Measurements from ENCODE around the gene FILIP1L.

FILIP1L gene

DNA sequence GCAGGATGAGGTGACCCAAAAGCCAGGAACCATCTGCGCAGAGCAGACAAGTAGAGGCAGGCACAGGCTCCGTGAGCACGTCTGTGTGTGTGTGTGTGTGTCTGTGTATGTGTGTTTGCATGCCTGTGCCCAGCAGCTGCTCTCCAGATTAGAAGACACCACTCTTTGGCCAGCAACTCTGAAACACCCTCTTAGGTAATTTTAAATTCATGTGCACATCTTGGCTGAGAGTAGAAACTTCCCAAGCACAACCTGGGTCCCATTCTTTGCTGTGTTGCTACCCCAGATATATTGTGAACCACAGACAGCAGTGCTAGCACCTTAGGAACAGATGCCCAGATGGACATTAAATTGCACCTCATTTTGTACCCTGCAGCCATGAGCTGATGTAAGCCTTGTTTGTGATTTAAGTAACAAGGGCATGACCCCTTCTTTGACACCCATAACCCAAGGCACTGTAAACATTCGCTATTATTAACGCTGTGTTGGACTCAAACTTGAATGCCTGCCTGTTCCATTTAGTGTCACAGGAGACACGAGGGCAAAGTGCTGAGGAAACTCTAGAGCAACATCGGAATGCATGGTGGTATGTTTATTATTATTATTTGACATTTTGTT is at the start of gene FILIP1L:
Gene FILIP1L (minus strand): TSS at position 89 of the 618 bp plus-strand sequence.
- no peak for DNase-seq (ENCODE audit: low read depth in 2 of 2)

DNA sequence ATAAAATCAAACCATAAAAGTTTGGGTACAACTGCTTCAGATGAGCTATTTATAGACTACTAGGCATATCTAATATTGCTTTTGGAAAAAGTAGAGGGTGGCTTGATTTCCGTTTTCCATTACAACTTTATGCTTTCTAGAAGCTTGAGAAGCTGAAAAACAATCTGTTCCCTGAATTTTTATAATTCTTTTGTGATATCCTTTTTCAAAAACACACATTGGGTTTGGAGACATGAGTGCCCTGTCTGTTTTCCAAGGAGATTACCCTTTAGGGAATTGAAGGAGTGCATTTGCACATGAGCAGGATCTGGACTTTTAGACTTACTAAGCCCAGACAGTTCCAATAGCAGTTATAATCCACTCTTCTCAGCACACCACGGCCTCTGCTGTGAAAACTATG is 49.5 kb upstream of the FILIP1L start:
- DNase-seq (ENCODE audit: low read depth in 2 of 2), result no peak

DNA sequence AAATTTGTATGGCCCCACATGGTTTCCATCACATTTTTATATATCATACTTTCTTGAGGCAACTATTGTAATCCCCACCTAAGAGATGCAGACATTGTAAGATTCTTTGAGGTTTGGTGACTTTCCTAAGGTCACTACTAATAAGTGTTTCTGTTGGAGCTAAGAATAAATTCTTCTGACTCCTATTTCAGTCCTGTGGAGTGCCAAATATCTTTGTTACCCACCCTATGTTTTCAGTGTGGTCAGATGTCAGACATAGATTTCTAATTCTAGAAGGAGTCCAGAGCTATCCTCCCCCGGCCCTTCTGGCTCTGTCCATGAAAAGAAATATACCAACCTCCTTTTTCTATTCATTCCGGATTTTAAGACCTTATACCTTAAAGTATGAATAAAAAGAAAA is 46.2 kb upstream of the FILIP1L start:
- DNase-seq (ENCODE audit: low read depth in 2 of 2), result no peak

DNA sequence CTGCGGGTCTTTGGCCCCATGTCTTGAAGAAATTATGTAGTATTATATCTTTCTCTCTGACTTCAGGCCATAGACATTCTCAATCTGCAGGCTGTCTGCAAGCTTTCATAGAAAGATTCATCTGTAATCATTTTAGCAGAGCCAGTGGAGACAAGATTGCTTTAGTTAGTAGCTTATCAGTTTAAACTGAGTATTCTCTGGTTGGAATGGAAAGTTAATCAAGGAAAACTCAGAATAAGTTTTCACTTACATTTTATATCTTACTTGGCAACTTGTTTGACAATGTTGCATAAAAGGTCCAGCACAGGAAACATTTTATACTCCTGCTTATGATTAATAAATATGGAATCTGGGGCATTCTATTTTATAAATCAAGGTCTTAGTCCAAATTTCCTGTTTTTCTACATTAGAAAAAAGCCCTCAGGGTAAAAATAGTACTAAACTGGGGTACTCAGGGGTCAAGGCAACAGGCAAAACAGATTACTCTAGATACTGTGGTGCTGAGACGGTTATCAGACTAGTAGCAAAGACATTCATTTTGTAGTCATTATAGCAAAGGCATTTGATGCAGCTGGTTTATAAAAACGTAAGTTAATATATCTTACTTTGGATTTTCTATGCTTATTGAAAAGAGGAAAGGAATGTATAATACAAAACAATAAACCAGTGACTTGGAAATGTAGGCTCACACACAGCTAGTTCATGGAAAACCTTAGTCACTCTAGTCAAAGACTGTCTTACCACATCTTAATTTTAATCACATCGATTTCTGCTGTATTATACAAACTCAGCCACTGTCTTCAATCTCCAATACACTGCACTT is 45.2 kb upstream of the FILIP1L start:
- DNase-seq (ENCODE audit: low read depth in 2 of 2), result no peak

DNA sequence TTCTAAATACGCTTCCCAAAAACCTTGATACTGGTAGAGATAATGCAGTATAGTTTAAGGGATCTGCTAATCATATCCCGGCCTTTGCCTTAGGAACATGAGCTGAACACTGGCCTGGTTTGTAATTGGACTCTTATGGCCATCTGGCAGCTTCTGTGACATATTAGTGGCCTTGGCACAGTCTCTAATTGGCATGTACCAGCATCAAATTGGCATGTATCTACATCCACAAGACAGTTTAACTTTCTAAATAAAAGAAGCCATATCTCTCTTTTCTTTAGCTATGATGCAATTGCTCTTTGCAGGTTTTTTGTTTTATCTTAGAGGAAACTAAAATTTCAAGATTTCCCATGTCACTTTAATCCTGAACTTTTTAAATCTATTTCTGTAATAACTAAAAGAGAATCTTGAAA is 44.6 kb upstream of the FILIP1L start:
- no peak for DNase-seq (ENCODE audit: low read depth in 2 of 2)

DNA sequence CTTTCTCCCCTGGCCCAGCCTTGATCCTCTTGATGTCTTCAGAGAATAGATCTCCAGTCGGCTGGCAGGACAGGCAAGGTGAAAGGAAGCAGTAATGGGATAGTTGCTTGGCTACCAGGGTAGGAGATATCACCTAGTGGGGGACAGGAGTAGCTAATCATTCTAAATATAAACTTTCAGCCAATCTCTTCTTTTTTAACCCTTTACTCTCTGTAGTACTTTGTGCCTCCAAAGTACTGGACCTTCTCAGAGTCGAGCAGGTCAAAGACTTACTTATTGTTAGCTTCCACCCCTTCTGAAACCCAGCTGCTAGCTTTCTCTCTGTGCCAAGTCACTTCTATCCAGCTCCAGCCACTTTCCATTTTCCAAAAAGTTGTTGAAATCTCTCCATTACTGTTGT is 43.4 kb upstream of the FILIP1L start:
- DNase-seq (ENCODE audit: low read depth in 2 of 2), result no peak

DNA sequence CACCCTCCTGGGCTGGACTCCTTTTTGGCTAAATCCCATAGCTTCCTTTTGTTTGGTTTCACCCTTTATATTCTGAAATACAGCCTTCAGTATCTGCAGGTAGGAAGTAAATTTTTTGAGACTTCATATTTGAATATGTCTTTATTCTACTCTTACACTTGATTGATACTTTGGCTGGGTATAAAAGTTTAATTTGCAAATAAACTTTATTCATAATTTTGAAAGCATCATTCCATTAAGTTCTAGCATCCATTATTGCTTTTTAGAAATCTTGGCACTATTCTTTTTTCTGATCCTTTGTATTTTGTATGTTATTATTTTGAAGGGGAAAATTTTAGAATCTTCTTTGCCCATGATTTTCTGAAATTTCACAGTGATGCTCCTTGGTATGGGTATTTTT is 41.3 kb upstream of the FILIP1L start:
- no peak for DNase-seq (ENCODE audit: low read depth in 2 of 2)

DNA sequence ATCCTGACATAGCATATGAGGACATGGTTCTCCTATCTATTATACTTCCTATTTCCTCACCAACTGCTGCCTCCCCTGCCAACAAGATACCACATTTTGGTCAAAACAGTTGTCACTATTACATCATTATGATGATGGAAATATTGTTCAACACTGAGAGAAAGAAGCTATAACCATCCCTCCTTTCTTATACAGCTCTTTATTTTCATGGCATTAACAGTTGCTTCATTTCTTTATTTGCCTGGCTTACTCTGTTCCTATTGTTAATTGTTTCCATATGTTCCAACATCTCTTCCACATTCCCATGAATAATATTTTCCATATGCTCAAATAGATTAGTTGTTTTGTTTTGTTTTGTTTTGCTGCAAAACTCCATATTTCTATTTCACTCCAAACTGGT is 40.8 kb upstream of the FILIP1L start:
- DNase-seq (ENCODE audit: low read depth in 2 of 2), result no peak

DNA sequence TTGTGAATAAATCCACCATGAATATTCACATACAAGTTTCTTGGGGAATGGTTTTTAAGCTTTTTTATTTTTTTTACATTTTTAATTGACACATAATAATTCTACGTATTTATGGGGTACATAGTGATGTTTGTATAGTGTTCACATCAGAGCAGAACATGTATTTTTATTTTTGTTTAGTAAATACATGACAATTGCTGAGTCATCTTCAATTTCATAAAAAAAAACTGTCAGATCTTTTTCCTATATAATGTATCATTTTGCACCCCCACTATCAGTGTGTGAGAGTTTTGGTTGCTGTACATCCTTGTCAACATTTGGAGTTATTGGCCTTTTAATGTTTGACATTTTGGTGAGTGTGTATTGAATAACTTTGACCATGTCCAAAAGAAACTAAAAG is 39.9 kb upstream of the FILIP1L start:
- DNase-seq (ENCODE audit: low read depth in 2 of 2), result no peak

DNA sequence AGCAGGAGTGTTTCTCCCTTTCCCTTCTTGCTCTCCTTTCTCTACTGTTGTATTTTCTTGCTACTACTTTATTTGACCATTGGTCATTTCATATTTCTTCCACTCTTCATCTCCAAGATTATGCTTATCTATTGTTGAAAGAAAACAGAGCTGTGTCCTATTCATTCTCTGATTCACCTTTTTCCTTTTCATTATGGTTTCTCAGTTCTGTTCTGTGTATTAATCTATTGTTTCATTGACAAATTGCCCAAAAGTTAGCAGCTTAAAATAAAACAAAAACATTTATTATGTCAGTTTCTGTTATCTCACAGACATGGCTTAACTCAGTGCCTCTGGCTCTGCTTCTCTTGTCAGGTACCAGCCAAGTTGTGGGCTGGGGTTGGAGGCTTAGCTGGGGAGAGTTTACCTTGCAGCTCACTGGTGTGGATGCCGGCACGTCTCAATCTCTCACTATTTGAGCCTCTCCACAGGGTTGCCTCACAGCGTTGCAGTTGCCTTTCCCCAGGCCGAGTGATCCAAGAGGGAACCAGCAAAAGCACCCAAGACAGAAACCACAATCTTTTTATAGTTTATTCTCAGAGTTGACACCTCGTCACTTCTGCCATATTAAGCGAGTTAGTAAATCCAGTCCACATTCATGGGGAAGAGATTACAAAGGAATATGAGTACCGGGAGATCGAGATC is 36.9 kb upstream of the FILIP1L start:
- no peak for DNase-seq (ENCODE audit: low read depth in 2 of 2)

DNA sequence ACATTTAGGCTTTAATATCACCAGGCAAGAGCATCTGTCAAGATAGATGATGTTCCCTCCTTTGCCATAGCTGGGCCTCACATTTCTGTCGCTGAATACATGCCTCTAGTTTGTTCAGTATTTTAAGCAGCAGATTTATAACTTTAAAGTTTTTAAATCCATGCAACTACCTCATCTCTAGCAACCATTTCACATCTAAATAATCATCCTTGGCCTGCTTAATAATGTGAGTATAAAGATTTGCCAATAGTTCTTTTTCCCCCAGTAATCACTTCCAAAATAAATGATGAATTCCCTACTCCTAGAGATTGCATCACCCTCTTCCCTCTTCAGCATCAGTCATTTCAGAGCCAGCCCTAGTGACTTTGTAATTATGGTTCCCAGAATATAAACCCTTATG is 36.2 kb upstream of the FILIP1L start:
- no peak for DNase-seq (ENCODE audit: low read depth in 2 of 2)

DNA sequence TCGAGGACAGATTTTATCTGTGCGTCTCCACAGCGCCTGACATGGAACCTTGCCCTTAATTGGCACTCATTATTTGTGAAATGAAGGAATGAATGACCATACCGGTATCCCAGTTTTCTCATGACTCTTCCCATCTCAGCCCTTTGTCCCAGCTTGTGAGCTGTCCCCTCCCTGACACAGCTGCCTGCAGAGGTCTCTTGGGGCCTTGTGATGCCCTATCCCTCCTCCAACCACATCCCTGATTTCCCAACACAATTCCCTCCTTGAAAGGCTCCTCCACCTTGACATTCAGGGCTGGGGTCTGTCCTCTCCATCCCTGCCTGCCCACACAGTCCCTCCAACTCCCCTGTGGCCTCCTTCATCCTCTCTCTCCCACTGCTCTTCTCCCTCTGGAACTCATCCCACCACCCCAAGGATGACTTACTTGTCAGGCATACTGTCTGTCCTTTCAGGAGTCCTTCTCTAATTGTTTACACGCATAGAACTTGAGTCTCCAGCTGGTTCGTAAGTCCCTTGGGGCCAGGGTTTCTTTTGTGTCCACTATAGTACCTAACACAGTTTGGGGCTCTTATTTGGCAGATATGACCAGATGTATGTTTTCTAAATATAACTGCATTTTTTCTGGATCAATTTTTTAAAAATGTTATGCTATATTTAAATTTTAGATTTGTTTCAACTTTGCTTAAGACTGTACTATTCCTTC is 35.6 kb upstream of the FILIP1L start:
- DNase-seq (ENCODE audit: low read depth in 2 of 2), result no peak

DNA sequence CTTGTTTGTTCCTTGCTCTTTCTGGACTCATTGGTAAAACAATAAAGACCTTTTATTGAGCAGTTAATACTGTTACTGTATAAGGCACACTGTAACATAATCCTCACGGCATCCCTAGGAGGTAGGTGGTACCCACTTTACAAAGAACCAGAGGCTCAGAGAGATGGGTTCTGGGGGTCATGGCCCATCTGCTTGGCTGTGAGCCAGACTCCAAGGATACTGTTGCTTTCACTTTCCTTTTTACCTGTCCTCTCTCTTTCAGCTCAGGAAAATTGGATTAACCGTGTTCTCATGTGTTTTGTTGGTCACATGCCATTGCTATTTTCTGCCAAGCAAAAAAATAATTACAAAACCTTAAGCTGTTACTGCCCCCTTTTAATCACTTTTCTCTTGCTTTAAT is 34.8 kb upstream of the FILIP1L start:
- no peak for DNase-seq (ENCODE audit: low read depth in 2 of 2)

DNA sequence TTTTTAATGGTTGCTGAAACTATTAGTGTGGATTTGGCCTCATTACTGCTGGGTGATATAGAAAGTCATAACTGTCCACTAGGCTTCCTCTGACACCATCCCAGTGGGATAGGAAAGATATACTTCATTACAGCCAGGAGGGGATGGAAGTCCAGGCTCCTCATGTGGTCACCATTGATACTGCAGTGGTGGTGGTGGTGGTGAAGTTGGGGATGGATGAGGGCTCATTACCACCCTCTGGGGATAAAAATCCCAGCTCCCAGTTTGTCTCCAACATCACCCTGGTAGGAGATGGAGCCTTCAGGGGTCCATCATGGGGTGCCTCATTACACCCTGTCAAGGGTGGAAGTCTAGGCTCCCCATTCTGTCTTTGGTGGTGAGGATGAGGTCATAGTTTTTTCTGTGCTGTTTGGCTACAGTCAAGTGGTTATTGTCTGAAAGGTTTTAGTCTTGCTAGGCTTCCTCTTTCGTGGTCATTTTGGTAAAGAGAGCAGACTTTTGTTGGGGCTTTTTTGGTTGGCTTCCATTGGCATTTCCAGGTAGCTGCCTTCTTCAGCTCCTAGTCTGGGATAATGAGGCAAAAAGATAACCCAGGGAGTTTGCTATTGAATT is 30.1 kb upstream of the FILIP1L start:
- no peak for DNase-seq (ENCODE audit: low read depth in 2 of 2)

DNA sequence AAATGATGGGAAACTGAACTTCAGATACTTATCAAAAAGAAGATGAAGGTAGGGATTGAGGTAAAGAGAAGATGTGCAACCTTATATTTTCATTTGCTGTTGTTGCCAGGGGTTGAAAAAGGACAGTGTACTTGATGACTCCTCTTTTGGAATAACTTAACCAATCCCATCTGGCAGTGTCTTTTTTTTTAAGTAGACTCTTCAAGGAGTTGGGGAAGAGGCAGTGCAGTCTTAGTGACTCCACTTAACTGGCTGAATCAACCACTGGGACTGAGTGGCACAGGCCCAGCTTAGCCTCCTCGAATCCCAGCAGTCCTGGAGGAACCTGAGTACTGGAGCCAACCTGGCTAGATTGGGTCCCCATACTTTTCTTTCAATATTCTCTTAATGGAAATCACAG is 27.3 kb upstream of the FILIP1L start:
- no peak for DNase-seq (ENCODE audit: low read depth in 2 of 2)

DNA sequence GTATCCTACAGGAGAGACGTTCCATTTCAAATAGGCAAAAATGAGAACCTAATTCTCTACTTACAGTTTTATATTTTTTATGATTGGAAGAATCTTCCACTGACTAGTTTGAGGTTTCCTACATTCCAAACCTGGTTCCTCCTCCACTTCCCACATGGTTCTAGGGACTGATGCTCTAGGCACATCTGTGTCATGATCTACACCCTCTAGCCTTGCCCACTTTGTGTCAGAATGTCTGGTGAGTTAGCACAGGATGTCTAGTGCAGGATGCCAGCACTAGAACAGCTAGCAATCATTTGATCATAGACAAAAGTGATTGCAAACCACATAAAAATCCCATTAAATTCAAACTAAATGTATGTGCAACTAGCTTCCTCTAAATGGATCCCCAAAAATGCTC is 26.7 kb upstream of the FILIP1L start:
- DNase-seq (ENCODE audit: low read depth in 2 of 2), result no peak

DNA sequence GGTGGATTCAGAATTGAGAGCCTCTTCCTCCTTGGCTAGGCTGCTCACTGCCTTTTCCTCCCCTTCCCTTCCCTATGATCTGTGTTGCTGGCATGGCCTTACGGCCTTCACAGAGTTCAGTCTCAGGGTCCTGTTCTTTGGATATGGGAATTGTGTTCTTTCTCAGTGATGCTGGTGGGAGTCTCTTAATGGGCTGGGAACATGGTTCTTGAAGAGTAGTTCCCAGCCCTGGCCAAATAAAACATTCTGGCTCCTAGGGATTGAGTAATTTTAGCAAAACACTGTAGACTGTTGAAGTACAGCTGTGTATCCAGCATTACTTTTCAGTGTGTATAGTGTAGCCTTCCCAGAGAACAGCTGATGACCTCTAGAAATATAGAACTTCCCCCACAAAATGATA is 22.6 kb upstream of the FILIP1L start:
- DNase-seq (ENCODE audit: low read depth in 2 of 2), result no peak

DNA sequence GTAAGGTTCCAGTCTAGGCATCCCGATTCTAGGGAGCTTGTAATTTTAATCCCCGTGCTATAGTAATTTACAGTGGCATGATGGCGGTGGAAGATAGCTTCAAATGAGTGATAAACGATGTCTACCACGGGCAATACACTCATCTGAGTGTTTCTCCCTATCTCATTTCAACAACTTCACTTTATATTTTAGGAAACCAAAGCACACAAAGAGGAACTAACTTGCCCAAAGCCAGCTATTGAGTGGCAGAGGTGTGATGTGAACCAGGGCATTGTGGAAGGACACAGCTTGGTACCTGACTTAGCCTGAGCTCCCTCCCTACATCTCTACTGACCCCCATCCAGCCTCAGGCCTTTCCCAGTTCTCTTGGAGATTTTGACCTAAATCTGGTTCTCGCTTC is 16.9 kb upstream of the FILIP1L start:
- no peak for DNase-seq (ENCODE audit: low read depth in 2 of 2)

DNA sequence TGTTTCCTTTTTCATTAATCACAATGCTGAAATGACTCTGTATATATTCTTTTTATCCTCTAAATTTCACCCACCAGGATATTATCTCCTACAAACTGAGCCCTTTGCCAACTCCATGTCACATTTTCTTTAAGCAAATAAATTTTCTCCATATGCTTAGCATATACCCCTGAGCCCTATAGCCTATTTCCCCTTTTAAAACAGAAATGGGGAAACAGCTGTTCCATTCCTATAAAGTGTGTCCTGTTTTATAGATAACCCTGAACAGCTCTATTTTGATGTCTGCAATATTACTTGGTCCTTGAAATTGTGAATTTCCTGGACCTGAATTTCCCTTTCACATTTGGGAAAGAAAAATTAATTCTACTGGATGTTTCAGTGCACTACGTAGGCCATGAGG is 15.6 kb upstream of the FILIP1L start:
- DNase-seq (ENCODE audit: low read depth in 2 of 2), result no peak

DNA sequence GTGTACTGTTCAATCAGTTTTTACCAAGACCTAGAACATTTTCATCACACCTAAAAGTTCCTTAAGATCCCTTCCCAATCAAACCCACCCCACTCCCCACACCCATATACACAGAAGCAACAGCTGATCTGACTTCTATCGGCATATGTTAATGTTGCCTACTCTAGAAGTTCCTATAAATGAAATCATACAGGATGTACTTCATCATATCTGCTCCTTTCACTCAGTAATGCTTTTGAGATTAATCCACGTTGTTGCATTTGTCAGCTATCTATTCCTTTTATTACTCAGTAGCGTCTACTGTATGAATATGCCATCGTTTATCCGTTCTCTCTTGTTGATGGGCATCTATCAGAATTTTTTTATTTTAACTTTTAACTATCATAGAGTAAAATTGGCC is 14.3 kb upstream of the FILIP1L start:
- no peak for DNase-seq (ENCODE audit: low read depth in 2 of 2)

DNA sequence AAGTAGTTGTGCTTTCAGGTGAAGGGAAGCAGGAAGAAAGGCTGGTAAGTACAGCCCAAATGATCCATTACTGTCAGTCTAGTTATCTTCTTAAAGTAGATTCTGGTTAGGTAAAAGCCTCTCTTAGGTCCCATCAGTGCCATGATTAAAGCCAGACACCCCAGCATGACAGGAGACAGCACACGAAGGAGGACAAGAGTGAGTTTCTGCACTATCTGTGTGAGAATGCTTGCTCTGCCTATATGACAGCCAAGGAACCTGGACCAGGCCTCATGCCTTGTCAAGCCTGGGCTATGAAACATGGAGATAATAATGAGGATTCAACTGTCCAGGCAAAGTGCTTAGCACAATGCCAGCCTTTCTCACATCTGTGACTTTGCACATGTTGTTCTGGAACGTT is 13.5 kb upstream of the FILIP1L start:
- DNase-seq (ENCODE audit: low read depth in 2 of 2), result no peak
